ENCODE measurements around the gene ELAVL1. TPM values are rescaled to one million over a fixed set of nuclear protein-coding genes. Genes with fewer than 3 reads are reported as not detected.

The ELAVL1 gene
- total RNA-seq, 2 donors from 2014 or later = 90.5 to 115 TPM

DNA sequence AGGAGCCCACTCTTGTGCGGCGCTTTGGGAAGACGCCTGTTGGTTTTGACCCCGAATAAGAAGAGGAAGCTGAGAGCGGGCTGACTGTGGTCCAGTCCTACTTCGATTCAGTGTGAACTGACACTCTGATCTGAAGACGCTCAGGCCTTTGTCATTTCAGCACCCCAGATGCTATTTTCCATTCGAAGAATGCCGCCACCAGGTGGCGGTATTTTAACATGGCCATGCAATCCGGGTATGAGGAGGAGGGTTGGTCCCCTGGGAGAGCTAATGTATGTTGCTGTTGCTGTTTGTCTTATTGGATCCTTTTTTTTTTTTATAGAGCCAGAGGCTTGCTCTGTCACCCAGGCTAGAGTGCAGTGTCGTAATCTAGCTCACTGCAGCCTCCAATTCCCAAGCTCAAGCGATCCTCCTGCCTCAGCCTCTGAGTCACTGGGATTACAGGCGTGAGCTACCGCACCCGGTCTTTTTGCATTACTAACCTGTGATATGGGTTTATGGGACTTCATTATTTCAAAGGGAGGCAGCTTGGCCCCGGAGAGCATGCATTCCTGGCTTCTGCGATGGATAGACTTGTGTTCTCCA is 61.2 kb downstream of the ELAVL1 start:
- ATAC-seq (replicated peaks in 1 of 2) (peak; percentile 47 to 49), DNase-seq (peak; percentile 85 to 89)
- Mint-ChIP-seq H3K27me3 (ENCODE audit: low read depth) (no peaks in the 10 kb centered on the region), H3K4me1 (ENCODE audit: low read depth) (peaks cover 40% of the 10 kb centered on the region), H3K36me3 (ENCODE audit: insufficient read depth in 2 of 2) (peaks cover 1 to 9% of the 10 kb centered on the region in 2 donors), H3K27ac (peak overlapping the region; percentile 96), H3K4me3 (peak overlapping the region; percentile 93 to 99), H3K9me3 (no peaks in the 10 kb centered on the region)

DNA sequence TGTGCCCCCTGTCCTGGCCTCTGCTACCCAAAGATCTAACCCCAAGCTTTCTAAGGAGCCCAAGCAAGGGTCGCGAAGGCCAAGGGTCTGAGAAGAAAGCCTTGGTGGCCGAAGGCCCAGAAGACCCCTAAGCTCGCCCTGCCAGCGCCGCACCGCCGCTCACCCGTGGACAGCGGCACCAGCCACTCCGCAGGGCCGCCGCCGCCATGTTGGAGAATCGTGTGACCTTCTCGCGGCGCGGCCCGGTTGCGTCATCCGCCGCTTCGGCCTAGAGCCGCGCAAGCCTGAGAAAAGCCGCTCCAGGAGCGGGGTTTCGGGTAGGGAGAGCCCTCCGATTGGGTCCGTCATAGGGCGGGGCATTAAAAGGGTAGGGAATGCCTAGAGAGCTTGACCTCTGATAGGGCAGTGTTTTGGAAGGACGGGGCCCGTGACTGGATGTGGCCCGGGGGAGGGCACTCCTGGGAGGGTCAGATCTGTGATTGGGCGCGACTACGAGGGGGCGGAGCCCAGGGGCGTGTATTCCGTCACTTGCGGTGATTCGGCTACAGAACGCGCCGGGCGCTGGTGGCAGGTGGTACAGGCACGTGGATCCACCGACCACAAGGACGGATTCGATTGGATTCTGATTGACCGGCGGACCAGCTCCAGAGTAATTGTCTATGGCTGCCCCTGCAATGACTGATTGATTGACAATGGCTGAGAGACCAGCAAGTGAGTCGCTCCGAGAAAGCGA is 61.8 kb downstream of the ELAVL1 start, which contains the start of gene TIMM44:
Gene TIMM44, minus strand, starts transcription at position 223 of the 733 bp plus-strand sequence. Its CDS starts 15 bp downstream, at position 208.
- ATAC-seq (replicated peaks in 1 of 2) (peak; percentile 97 to 98), DNase-seq (peak; percentile 98 to 99)
- peak within 1 kb of the TSS; percentile 96 for H3K27ac Mint-ChIP-seq
- H3K27me3 Mint-ChIP-seq (ENCODE audit: low read depth) = no peaks in the 10 kb centered on the region
- H3K4me1 Mint-ChIP-seq (ENCODE audit: low read depth) = peaks cover 40% of the 10 kb centered on the region
- peak within 1 kb of the TSS; percentile 93 to 99 for H3K4me3 Mint-ChIP-seq
- peaks cover 1 to 13% of the 10 kb centered on the region in 2 donors for H3K36me3 Mint-ChIP-seq (ENCODE audit: insufficient read depth in 2 of 2)
- H3K9me3 Mint-ChIP-seq = no peaks in the 10 kb centered on the region

DNA sequence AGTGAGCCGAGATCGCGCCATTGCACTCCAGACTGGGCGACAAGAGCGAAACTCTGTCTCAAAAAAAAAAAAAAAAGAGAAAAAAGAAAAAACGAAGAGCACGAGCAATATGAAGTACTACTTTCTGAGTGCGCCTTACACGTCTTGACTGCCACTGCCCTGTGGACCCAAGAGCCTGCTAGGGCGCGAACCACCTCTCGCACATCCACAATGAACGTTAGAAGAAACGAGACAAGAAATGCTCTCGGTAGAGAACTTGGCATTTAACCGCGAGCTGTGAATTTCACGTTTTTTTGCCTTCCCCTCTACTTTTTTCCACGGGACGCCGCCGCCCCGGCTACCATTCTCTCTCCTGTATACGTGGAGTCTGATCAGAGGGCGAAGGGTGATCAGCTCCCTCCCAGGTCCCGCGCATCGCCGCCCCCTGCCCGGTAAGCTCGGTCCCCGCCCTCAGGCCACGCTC is 62.4 kb downstream of the ELAVL1 start:
- Mint-ChIP-seq H3K27ac (peak overlapping the region; percentile 96), H3K4me1 (ENCODE audit: low read depth) (peaks cover 40% of the 10 kb centered on the region), H3K27me3 (ENCODE audit: low read depth) (no peaks in the 10 kb centered on the region), H3K4me3 (peak overlapping the region; percentile 93 to 99), H3K36me3 (ENCODE audit: insufficient read depth in 2 of 2) (peaks cover 1 to 14% of the 10 kb centered on the region in 2 donors), H3K9me3 (no peaks in the 10 kb centered on the region)
- no peak for DNase-seq
- ATAC-seq (replicated peaks in 1 of 2) = peak; percentile 18

DNA sequence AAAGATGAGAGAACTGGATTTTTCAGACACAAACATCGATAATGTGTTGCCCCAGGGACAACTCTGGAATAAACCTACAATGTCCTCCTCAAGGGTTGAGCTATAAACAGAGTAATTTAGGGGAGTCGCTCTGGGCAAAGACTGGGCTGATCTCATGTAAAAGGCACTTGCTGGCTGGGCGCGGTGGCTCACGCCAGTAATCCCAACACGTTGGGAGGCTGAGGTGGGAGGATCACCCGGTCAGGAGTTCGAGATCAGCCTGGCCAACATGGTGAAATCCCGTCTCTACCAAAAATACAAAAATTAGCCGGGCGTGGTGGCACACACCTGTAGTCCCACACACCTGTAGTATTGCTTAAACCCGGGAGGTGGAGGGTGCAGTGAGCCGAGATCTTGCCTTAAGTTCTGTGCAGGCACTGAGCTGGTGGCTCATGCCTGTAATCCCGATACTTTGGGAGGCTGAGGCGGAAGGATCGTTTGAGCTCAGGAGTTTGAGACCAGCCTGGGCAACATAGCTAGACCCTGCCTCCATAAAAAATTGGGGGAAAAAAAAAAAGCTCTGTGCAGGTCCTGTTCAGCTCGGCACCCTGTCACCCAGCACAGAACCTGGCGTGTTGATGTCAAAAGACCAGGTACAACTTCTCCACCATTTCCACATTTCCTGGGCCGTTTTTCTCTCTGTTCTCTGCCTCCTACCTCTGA is 63.4 kb downstream of the ELAVL1 start:
- H3K36me3 Mint-ChIP-seq (ENCODE audit: insufficient read depth in 2 of 2) = peaks cover 1 to 19% of the 10 kb centered on the region in 2 donors

DNA sequence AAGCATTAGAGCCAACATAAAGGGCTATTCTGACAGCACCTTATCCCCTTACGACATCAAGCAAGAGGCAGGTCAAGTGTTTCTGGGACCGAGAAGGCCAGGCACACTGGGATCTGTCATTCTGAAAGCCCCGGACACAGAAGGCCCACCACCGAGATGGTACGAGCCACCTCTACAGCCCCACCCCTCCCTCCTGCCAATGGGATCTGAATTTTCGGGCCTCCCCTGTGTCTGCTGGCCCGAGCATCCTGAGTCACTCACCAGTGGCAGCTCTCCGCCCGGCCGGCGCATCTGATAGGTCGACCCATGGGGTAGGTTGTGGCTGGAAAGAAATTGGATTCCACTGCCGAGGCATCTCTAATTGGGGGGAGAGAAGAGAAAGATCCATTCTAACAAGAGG is 64.6 kb downstream of the ELAVL1 start:
- Mint-ChIP-seq H3K27me3 (ENCODE audit: low read depth) (no peaks in the 10 kb centered on the region), H3K27ac (no peak overlapping the region), H3K9me3 (no peaks in the 10 kb centered on the region), H3K36me3 (ENCODE audit: insufficient read depth in 2 of 2) (peaks cover 1 to 22% of the 10 kb centered on the region in 2 donors), H3K4me3 (peak overlapping the region; percentile 10 to 58), H3K4me1 (ENCODE audit: low read depth) (peaks cover 40% of the 10 kb centered on the region)
- ATAC-seq (replicated peaks in 1 of 2) (no peak), DNase-seq (no peak)

More for the DNA sequence above, 63.4 kb downstream of the ELAVL1 start:
- ATAC-seq (replicated peaks in 1 of 2) (no peak), DNase-seq (no peak)
- Mint-ChIP-seq H3K27me3 (ENCODE audit: low read depth) (no peaks in the 10 kb centered on the region), H3K27ac (no peak overlapping the region), H3K9me3 (no peaks in the 10 kb centered on the region), H3K4me3 (peak overlapping the region; percentile 93 to 99), H3K4me1 (ENCODE audit: low read depth) (peaks cover 40% of the 10 kb centered on the region)

DNA sequence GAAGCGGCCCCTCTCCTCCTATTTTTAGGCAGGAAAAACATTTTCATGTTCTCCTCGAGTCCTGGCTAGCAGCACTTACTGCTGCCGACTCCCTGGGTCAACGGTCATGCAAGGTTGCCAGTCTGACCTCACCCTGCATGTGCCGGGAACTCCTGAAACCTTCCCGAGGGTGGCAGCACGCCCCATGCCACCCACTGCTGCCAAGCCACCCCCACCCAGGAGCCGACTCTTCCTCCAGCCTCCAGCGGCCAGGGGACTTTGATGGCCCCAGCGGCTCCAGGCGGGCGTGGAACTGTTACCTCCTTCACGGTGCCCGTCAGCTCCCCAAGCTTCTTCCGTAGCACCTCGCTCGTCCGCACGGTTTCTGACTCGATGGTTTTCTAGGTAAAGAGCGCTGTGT is 70.7 kb downstream of the ELAVL1 start:
- H3K27ac Mint-ChIP-seq = no peak overlapping the region
- peaks cover 0 to 18% of the 10 kb centered on the region in 2 donors for H3K36me3 Mint-ChIP-seq (ENCODE audit: insufficient read depth in 2 of 2)
- H3K4me3 Mint-ChIP-seq = no peak overlapping the region
- H3K9me3 Mint-ChIP-seq = no peaks in the 10 kb centered on the region
- no peak for DNase-seq
- peaks cover 6% of the 10 kb centered on the region for H3K4me1 Mint-ChIP-seq (ENCODE audit: low read depth)
- no peaks in the 10 kb centered on the region for H3K27me3 Mint-ChIP-seq (ENCODE audit: low read depth)
- no peak for ATAC-seq (replicated peaks in 1 of 2)

DNA sequence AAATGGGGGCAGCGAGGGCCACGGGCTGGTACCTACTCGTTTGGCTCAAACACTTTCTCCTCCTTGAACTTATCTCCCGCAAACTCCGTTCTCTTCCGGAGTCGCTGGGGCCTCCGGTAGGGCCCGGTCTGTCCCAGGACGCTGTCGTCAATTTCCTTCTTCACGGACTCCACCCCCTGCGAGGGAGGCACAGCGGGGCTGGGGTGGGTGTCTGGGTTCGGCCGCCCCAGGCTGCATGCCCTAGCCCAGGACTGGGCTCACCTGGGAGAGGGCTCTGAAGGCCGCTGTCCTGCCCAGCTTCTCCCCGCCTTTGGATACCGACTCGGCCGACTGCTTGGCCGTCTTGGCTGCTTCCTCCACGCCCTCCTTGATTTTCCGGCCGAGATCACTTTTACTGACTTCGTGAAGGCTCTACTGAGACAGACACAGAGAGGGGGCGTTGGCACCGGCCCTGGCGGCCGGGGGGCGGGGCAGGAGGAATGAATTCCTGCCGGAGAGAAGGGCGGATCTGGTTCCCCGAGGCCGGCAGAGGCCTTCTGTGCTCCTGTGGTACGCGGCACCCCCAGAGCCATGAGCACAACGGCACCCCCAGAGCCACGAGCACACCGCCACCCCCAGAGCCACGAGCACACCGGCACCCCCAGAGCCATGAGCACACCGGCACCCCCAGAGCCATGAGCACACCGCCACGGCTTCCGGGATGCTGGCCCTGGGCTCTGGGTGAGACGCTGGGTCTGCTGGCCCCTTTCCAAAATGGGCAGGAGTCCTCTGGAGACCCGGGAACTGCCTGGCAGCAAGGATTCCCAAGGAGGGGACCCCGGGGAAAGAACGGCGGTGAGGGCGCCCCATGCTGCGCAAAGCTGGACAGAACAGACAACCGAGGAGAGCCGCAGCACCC is 71.4 kb downstream of the ELAVL1 start:
- no peak overlapping the region for H3K27ac Mint-ChIP-seq
- H3K36me3 Mint-ChIP-seq (ENCODE audit: insufficient read depth in 2 of 2) = peaks cover 0 to 18% of the 10 kb centered on the region in 2 donors
- no peak for DNase-seq
- no peaks in the 10 kb centered on the region for H3K27me3 Mint-ChIP-seq (ENCODE audit: low read depth)
- no peaks in the 10 kb centered on the region for H3K9me3 Mint-ChIP-seq
- no peak overlapping the region for H3K4me3 Mint-ChIP-seq
- ATAC-seq (replicated peaks in 1 of 2) = no peak
- peaks cover 10% of the 10 kb centered on the region for H3K4me1 Mint-ChIP-seq (ENCODE audit: low read depth)

DNA sequence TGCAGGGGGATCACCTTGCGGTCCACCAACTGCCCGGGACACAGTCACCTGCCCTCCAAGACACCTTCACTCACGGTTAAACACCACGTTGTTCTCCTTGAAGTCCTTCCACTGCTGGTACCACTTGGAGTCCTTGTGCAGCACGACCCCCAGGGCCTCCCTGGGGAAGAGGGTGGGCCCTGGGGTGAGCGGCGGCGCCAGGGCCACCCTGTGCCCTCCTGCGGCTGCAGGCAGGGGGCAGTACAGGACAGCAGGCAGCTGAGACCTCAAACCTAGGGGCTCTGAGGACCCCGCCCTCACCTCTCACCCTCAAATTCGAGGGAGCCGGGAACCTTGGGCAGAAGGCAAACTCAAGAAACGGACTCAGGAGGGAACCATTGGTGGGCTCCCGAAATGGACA is 72.0 kb downstream of the ELAVL1 start:
- Mint-ChIP-seq H3K27me3 (ENCODE audit: low read depth) (no peaks in the 10 kb centered on the region), H3K27ac (no peak overlapping the region), H3K4me3 (no peak overlapping the region), H3K4me1 (ENCODE audit: low read depth) (peaks cover 10% of the 10 kb centered on the region), H3K36me3 (ENCODE audit: insufficient read depth in 2 of 2) (peaks cover 0 to 14% of the 10 kb centered on the region in 2 donors), H3K9me3 (no peaks in the 10 kb centered on the region)
- ATAC-seq (replicated peaks in 1 of 2) (no peak), DNase-seq (no peak)

DNA sequence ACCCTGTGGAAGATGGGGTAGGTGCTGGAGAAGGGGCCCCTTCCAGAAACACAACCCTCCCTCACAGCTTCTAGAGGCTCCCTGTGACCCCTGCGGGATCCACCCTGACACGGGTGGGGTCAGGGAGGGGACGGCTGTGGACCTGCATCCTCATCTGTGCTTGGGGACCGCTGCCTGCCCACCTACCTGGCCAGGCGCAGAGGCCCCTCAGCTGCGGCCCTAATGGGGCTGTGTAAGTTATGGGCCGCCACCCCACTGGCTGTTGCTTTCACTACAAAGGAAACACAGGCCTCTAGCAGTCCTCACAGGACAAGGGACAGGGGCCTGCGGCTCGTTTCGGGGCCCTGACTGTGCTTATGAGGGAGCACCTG is 72.5 kb downstream of the ELAVL1 start:
- DNase-seq (no peak), ATAC-seq (replicated peaks in 1 of 2) (no peak)
- Mint-ChIP-seq H3K9me3 (no peaks in the 10 kb centered on the region), H3K4me3 (no peak overlapping the region), H3K27ac (no peak overlapping the region), H3K4me1 (ENCODE audit: low read depth) (peaks cover 10% of the 10 kb centered on the region), H3K27me3 (ENCODE audit: low read depth) (no peaks in the 10 kb centered on the region), H3K36me3 (ENCODE audit: insufficient read depth in 2 of 2) (peaks cover 0 to 11% of the 10 kb centered on the region in 2 donors)

DNA sequence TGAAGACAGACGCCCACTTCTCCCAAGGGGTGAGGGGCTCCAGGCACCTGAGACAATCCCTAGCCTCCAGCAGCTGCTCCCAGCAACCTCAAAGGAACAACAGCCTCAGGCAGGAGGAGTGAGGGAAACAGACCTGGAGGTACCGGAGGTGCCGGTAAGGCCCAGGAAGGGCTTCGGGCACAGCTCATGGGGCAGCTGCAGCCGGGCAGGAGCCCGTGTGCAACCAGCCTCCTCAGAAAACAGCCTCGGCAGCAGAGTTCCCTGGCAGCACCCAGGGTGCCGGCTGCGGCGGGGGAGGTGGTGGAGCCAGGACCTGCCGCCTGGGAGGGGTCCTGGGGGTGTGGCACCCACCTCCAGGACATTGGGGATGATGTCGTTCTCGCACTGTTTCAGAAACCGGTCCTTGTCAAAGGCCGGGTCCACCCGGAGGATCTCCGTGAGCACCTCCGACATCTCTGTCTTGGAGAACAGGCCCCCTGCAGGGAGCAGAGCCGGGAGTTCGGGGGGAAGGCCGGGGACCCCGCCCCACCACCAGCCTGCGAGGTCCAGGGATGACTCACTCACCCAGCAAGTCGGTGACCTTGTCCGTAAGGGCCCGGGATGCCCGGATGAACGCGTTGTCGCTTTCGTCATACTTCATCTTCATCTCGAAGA is 73.0 kb downstream of the ELAVL1 start:
- Mint-ChIP-seq H3K9me3 (no peaks in the 10 kb centered on the region), H3K36me3 (ENCODE audit: insufficient read depth in 2 of 2) (peaks cover 0 to 8% of the 10 kb centered on the region in 2 donors), H3K27me3 (ENCODE audit: low read depth) (no peaks in the 10 kb centered on the region), H3K4me1 (ENCODE audit: low read depth) (peaks cover 10% of the 10 kb centered on the region), H3K4me3 (no peak overlapping the region), H3K27ac (no peak overlapping the region)
- no peak for ATAC-seq (replicated peaks in 1 of 2)
- no peak for DNase-seq

DNA sequence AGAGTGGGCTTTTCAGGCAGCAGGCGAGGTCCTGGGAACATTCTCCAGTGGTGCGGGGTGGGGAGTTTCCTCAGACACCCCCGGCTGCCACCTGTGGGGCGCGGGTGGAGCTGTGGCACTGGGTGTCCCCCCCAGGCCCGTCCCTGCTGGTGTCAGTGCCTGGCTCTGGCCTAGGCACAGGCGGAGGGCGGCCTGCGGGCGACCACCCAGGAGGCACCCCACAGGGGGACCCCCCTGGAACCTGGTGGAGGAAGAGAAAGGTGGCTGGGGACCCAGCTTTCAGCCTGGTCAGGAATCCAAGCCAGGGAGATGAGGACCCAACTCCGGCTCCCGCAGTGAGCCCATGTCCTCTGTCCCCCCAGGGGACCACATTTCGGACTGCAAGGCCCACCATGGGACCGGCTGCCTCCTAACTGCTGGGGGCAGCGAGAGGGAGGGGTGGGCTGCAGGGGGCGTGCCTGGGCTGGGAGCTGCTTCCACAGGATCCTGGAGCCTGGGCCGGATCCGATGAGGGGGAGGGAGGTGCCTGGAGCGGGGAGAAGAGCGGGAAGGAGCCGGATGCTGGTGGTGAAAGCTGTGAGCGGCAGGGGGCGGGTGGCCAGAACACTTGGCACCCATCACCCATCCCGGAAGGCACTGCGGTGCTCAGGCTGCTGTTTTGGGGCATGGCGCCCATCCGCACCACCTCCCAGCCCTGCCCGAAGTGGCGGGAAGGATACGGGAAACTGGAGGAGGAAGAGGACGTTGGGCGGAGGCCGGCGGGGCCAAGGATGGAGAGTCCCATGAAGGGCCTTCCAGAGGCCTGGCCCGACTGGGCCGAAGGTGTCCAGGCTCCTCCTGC is 74.0 kb downstream of the ELAVL1 start:
- H3K36me3 Mint-ChIP-seq (ENCODE audit: insufficient read depth in 2 of 2) = peaks cover 0 to 8% of the 10 kb centered on the region in 2 donors
- H3K27ac Mint-ChIP-seq = no peak overlapping the region

More for the DNA sequence above, 74.0 kb downstream of the ELAVL1 start:
- Mint-ChIP-seq H3K4me3 (no peak overlapping the region), H3K27me3 (ENCODE audit: low read depth) (no peaks in the 10 kb centered on the region), H3K9me3 (no peaks in the 10 kb centered on the region), H3K4me1 (ENCODE audit: low read depth) (peaks cover 13% of the 10 kb centered on the region)
- ATAC-seq (replicated peaks in 1 of 2) (no peak), DNase-seq (no peak)

All from activated T-cell treated with anti-CD3 and anti-CD28 coated beads, Interleukin-2, amount 50 U/mL, for 72 hours (primary cell).